Ovary (tissue), 9 donors: ENCODE results near the gene NEDD4L. TPM values are rescaled to one million over a fixed set of nuclear protein-coding genes. Genes with fewer than 3 reads are reported as not detected.

ENCODE experiments used
- DNase-seq, 5 donors: peaks; one replicate each; pipeline ENCODE4 v3.0.0-alpha.2; 2019 to 2020
- H3K27ac ChIP-seq, 2 donors: fragments of 200-600 bp; one replicate each; pipeline versions ENCODE4 v1.5.1 to v1.8.0; 2019 to 2022
- H3K27me3 ChIP-seq: fragments of 200-600 bp; one replicate; pipeline ENCODE4 v1.8.0; 2022
- H3K36me3 ChIP-seq: fragments of 200-600 bp; sonication (generic); one replicate; pipeline ENCODE4 v1.5.1; 2019
- H3K4me1 ChIP-seq: one replicate; pipeline ENCODE4 v1.8.1; 2013; ENCODE audit warnings: mild to moderate bottlenecking, moderate library complexity; ENCODE audit not compliant: insufficient read depth
- H3K4me3 ChIP-seq: fragments of 200-600 bp; sonication (generic); one replicate; pipeline ENCODE4 v1.5.1; 2017
- H3K9me3 ChIP-seq, 2 donors: fragments of 200-600 bp in 1 of 2; sonication (generic) in 1 of 2; one replicate each; pipeline versions ENCODE4 v1.5.1 to v1.8.1; 2013 to 2019; ENCODE audit warnings: mild to moderate bottlenecking in 1 of 2, moderate library complexity in 1 of 2
- EP300 ChIP-seq: sonication (generic); formaldehyde crosslinking; IDR thresholded peaks from one replicate; pipeline ENCODE4 v1.6.1; 2017; ENCODE audit warnings: antibody characterized with exemption
- POLR2A ChIP-seq: fragments of 450-650 bp; IDR thresholded peaks from one replicate; pipeline ENCODE4 v1.6.1; 2017; ENCODE audit warnings: antibody characterized with exemption, mild to moderate bottlenecking, moderate library complexity
- WGBS, 3 donors: extraction: QIAGEN DNeasy Blood & Tissue Kit in 1 of 3; methylation state at CpG; one replicate each; pipeline versions ENCODE4 v1.1.5 to v1.1.7; 2013 to 2017; 5-methylcytosine and 5-hydroxymethylcytosine counted together
- intact Hi-C, 4 donors: fragments of 100-400 bp; cut with DNase I; formaldehyde crosslinking; loops; one replicate each; pipeline versions ENCODE4 v1.11.0 to v1.15.1; 2022 to 2023
- polyA plus RNA-seq, 2 donors: library from polyadenylated mRNA; stranded (reverse); fragments of 200-250 nt in 1 of 2; fragments of 350-450 nt in 1 of 2; fragmentation: Illumina TruSeq in 1 of 2; extraction: RNeasy Lipid Tissue Mini Kit (QIAGEN cat#74804) in 1 of 2; gene quantifications; one replicate each; pipeline ENCODE4 v1.2.3, GENCODE V29; 2013 to 2014
- total RNA-seq, 7 donors: library from RNA; depleted of rRNA in 2 of 7; stranded (reverse); fragments of >200 nt in 2 of 7; fragmentation: NEBNext Ultra II Directional in 3 of 7; extraction: Animal tissue kit (Norgen Biotek cat#: 25700) in 3 of 7; gene quantifications; one replicate each; pipeline versions ENCODE4 v1.1.0 to v1.2.4, GENCODE V29; 2016 to 2023
- TF ChIP-seq, protein P1 (sequence below), 3 donors: fragments of 450-650 bp in 2 of 3; fragments of 200-600 bp in 1 of 3; IDR thresholded peaks; one replicate each; pipeline versions ENCODE4 v1.5.1 to v1.8.0; 2016 to 2022; ENCODE audit warnings: antibody characterized with exemption in 3 of 3, mild to moderate bottlenecking in 1 of 3
- donor health status: DM: no; HTN: no; CAD: no; lungs with moderate emphysema.
- donor health status: DM: no; HTN: no; CAD: no.
- donor health status: Bipolar disorder and iron deficiency.
- donor health status: DM: yes; HTN: yes; CAD: no.
- donor health status: DM: no; HTN: no; CAD: no.
- donor health status: DM: yes; HTN: yes; CAD: no.

Gene NEDD4L
- total and polyA plus RNA-seq, 9 donors: 11.0 to 75.2 (median 18.2) TPM

DNA sequence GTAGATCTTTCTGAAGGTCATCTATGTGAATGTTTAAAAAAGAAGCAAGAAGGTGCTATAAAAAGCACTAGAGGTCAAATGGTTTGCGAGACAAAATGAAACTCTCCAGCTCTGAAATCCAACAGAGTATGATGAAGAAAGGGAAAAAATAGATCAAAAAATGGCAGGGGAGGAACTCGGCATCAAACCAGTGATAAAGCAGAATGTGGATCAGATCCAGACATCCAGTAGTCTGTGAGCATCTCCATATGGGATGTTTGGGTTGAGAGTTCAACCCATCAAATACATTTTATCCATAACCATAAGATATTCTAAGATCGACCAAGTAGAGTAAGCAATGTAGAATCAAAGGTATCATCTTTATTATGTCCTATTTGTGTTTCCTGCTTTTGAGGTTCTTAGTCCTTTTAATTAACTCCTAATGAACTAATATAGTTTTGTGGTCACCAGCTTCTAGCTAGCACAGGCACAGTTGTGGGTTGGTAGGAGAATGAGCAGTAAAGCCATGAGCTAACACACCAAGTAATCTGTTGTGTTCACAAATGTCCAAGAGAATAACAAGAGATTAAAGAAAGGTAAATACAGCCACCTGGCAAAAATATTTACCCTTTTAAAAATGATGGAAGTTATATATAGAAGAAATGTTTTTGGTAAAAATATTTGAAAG is 160.9 kb downstream of the NEDD4L start:
- H3K36me3 ChIP-seq: no peaks in the 10 kb centered on the region
- no peak for TF ChIP-seq POLR2A
- no peak for TF ChIP-seq EP300
- TF ChIP-seq, protein P1, sequence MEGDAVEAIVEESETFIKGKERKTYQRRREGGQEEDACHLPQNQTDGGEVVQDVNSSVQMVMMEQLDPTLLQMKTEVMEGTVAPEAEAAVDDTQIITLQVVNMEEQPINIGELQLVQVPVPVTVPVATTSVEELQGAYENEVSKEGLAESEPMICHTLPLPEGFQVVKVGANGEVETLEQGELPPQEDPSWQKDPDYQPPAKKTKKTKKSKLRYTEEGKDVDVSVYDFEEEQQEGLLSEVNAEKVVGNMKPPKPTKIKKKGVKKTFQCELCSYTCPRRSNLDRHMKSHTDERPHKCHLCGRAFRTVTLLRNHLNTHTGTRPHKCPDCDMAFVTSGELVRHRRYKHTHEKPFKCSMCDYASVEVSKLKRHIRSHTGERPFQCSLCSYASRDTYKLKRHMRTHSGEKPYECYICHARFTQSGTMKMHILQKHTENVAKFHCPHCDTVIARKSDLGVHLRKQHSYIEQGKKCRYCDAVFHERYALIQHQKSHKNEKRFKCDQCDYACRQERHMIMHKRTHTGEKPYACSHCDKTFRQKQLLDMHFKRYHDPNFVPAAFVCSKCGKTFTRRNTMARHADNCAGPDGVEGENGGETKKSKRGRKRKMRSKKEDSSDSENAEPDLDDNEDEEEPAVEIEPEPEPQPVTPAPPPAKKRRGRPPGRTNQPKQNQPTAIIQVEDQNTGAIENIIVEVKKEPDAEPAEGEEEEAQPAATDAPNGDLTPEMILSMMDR (IDR thresholded peaks at IDR 0.05): no peak

DNA sequence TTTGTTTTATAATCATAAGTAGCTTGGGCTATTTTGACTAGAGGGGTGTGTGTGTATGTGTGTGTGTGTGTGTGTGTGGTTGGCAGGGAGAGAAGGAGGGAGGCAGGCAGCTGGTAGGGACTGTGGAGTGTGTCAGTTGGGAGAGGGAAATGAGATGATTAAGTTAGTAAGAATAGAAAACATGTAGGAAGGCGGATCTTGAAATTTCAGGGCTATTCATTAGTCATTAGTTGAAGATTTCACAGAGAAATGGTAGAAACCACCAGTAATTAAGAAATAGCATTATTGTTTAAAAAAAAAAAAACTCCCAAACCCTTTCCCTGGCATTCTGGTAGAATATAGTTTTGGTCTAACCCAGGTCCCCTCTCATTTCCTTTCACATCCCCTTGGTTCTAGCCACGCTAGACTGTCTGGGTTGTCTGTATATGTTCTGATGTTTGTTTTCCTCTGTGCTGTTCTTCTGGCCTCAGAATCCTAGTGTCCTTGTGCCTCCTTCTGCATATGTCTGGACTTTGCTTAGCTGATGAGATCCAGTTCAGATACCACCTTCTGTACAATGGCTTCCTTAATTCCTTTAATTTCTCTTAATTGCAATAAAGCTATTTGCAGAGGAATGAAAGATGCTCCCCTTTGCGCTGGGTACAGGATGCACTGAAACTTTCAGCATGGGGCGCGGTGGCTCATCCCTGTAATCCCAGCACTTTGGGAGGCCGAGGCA is 161.6 kb downstream of the NEDD4L start:
- 73 to 81% (median 76%) methylated on average over 6 of the region's 6 CpGs for WGBS, 3 donors
- TF ChIP-seq POLR2A (no peak), EP300 (no peak)
- TF ChIP-seq, protein P1 (IDR thresholded peaks at IDR 0.05): no peak
- H3K4me1 ChIP-seq: peaks cover 5% of the 10 kb centered on the region
- DNase-seq: peak in 3 of 5 donors; percentile 47 to 65 (median 63)
- H3K9me3 ChIP-seq: no peaks in the 10 kb centered on the region
- H3K27me3 ChIP-seq: no peaks in the 10 kb centered on the region
- H3K27ac ChIP-seq: no peak overlapping the region
- H3K4me3 ChIP-seq: no peak overlapping the region
- no peaks in the 10 kb centered on the region for H3K36me3 ChIP-seq
- intact Hi-C loops: loop anchor here in 1 of 4 donors (10.0 kb wide), 1 partner anchor 59 kb away; no protein-coding TSS in a partner anchor

More for the DNA sequence above, 160.9 kb downstream of the NEDD4L start:
- intact Hi-C loops: loop anchor here in 1 of 4 donors (10.0 kb wide), 1 partner anchor 60 kb away; no protein-coding TSS in a partner anchor
- H3K27me3 ChIP-seq: no peaks in the 10 kb centered on the region
- WGBS, 3 donors: 13 to 16% (median 14%) methylated on average over 3 of the region's 3 CpGs
- H3K4me3 ChIP-seq: no peak overlapping the region
- H3K27ac ChIP-seq: no peak overlapping the region
- H3K4me1 ChIP-seq: peaks cover 5% of the 10 kb centered on the region
- no peaks in the 10 kb centered on the region for H3K9me3 ChIP-seq
- no peak for DNase-seq

DNA sequence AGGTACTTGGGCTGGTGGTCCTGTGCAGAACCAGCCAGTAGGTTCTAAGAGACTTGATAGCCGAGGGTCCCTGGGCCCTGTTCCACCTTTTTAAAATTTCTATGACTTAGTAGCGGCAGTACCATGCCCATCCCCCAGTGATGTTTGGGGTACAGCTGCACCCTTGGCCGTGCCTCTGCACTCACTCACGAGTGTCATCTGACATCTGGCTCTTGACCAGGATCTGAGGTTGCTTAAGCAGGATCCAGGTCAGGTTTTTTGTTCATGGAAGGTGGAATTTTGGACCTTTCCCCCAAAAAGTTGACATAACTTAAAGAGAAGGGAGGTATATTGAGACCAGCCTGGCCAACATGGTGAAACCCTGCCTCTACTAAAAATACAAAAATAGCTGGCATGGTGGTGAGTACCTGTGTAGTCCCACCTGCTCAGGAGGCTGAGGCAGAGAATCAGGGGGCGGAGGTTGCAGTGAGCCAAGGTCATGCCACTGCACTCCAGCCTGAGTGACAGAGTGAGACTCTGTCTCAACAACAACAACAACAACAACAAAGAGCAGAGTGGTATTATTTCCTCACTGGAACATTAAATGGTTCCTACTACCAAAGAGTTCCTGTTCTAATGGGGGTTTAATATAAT is 163.6 kb downstream of the NEDD4L start:
- TF ChIP-seq, protein P1 (IDR thresholded peaks at IDR 0.05): no peak
- TF ChIP-seq POLR2A (no peak), EP300 (no peak)
- no peak overlapping the region for H3K27ac ChIP-seq
- WGBS, 3 donors: 88 to 93% (median 91%) methylated on average over 5 of the region's 5 CpGs
- no peaks in the 10 kb centered on the region for H3K36me3 ChIP-seq
- intact Hi-C loops: loop anchor here in 1 of 4 donors (10.0 kb wide), 1 partner anchor 57 kb away; no protein-coding TSS in a partner anchor
- no peak for DNase-seq
- no peaks in the 10 kb centered on the region for H3K27me3 ChIP-seq
- peaks cover 5% of the 10 kb centered on the region for H3K4me1 ChIP-seq
- no peaks in the 10 kb centered on the region for H3K9me3 ChIP-seq
- no peak overlapping the region for H3K4me3 ChIP-seq

DNA sequence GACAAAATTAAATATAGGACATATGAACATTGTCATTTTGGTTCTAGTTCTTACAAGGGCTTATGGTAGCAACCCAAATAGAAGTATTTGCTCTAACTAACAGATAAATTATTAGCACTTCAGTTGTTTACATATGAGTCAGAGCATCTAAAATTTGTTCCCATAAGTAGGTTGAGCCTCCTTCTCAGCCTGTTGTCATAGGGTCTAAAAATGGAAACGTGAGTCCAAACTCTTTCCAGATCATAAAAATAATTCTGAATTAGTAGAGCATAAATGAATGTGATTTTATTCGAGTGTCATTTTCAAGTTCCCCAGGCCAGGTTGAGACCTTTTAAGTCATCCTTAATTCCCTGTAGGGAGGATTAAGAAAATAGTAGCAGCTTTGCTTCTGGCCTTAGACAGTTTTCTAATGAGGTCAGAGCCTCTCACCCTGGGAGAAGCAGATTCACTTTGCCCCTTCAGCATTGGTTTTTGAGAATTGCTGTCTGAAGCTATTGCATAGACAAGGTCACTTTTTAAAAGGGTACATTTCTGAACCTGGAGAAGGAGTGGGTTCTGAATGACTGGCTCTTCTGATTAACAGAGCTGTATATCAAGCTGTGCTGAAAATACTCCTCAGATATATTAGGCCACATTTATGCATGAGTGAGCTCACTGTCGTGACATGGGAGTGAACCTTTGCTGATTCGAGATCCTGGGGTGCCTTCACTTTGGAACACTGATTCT is 164.3 kb downstream of the NEDD4L start:
- 27 to 34% (median 32%) methylated on average over 4 of the region's 4 CpGs for WGBS, 3 donors
- no peak for DNase-seq
- TF ChIP-seq POLR2A: no peak
- TF ChIP-seq, protein P1 (IDR thresholded peaks at IDR 0.05): no peak
- no peak for TF ChIP-seq EP300
- Histone ChIP-seq H3K27me3 (no peaks in the 10 kb centered on the region), H3K4me1 (peaks cover 5% of the 10 kb centered on the region), H3K27ac (no peak overlapping the region), H3K36me3 (no peaks in the 10 kb centered on the region), H3K4me3 (no peak overlapping the region), H3K9me3 (no peaks in the 10 kb centered on the region)
- intact Hi-C loops: loop anchor here in 1 of 4 donors (10.0 kb wide), 1 partner anchor 56 kb away; no protein-coding TSS in a partner anchor
